ENCODE measurements around the gene ABCA13.

ABCA13 gene

GRCh38 chr7:48671656-48672055 lies 500.4 kb downstream of the ABCA13 start:
- DNase-seq: no peak

- DNase-seq: no peak
These were observed 509.7 kb downstream of the ABCA13 start for GRCh38 chr7:48681006-48681405.

GRCh38 chr7:48691788-48692187 lies 520.5 kb downstream of the ABCA13 start:
- no peak for DNase-seq
